Kidney (tissue), 14 donors: ENCODE measurements around the gene ADISSP. TPM values are rescaled to one million over a fixed set of nuclear protein-coding genes. Genes with fewer than 3 reads are reported as not detected.

Source experiments
- DNase-seq, 5 donors: peaks; one replicate each; pipeline ENCODE4 v3.0.0-alpha.2; 2013 to 2020
- FAIRE-seq: peaks from 2 replicates; lab custom pipeline; 2012; peaks lifted over from hg19 to GRCh38; lab: Jason Lieb, UNC
- H3K27ac ChIP-seq, 2 donors: one replicate each; pipeline ENCODE4 v1.7.0; 2013; ENCODE audit warnings: low read depth in 2 of 2, low read length in 2 of 2, inconsistent platforms in 1 of 2
- H3K27me3 ChIP-seq: one replicate; pipeline ENCODE4 v1.7.1; 2013; ENCODE audit warnings: low read length, inconsistent platforms; ENCODE audit not compliant: control insufficient read depth, insufficient read depth
- H3K36me3 ChIP-seq, 3 donors: one replicate each; pipeline versions ENCODE4 v1.7.0 to v1.7.1; 2013; ENCODE audit warnings: low read length in 3 of 3, control low read depth in 1 of 3, inconsistent platforms in 1 of 3; ENCODE audit not compliant: insufficient read depth in 3 of 3, control insufficient read depth in 2 of 3
- H3K4me1 ChIP-seq, 3 donors: one replicate each; pipeline versions ENCODE4 v1.7.0 to v1.7.1; 2013; ENCODE audit warnings: low read length in 3 of 3, inconsistent platforms in 1 of 3, low read depth in 1 of 3; ENCODE audit not compliant: control insufficient read depth in 2 of 3, insufficient read depth in 2 of 3
- H3K4me3 ChIP-seq, 3 donors: one replicate each; pipeline versions ENCODE4 v1.7.0 to v1.8.1; 2013; ENCODE audit warnings: low read length in 3 of 3, control low read depth in 1 of 3, inconsistent platforms in 1 of 3
- H3K9ac ChIP-seq, 3 donors: one replicate each; pipeline versions ENCODE4 v1.7.0 to v1.7.1; 2013; ENCODE audit warnings: low read length in 3 of 3, control low read depth in 1 of 3, inconsistent platforms in 1 of 3
- H3K9me3 ChIP-seq, 3 donors: one replicate each; pipeline versions ENCODE4 v1.7.0 to v1.7.1; 2013; ENCODE audit warnings: low read length in 3 of 3, control low read depth in 1 of 3, inconsistent platforms in 1 of 3; ENCODE audit not compliant: control insufficient read depth in 2 of 3, insufficient read depth in 1 of 3
- CTCF ChIP-seq: IDR thresholded peaks from 3 replicates; pipeline ENCODE4 v1.5.1; 2012; ENCODE audit warnings: mild to moderate bottlenecking, moderate library complexity, borderline replicate concordance; ENCODE audit not compliant: insufficient read depth; ENCODE audit errors: extremely low read depth
- intact Hi-C: fragments of 100-400 bp; cut with DNase I; formaldehyde crosslinking; loops from one replicate; pipeline ENCODE4 v1.11.1; 2022
- polyA plus RNA-seq: library from polyadenylated mRNA; stranded (reverse); fragments of 350-450 nt; fragmentation: Illumina TruSeq; extraction: RNeasy Lipid Tissue Mini Kit (QIAGEN cat#74804); gene quantifications from one replicate; pipeline ENCODE4 v1.2.3, GENCODE V29; 2014; ENCODE audit warnings: low read depth, low replicate concordance; ENCODE audit not compliant: insufficient read depth
- total RNA-seq: library from RNA; stranded (reverse); fragmentation: NEBNext Ultra II Directional; extraction: Animal tissue kit (Norgen Biotek cat#: 25700); gene quantifications from one replicate; pipeline ENCODE4 v1.2.1, GENCODE V29; 2021
- donor health status: control.
- donor health status: control.
- donor health status: control.
- donor health status: control.
- donor health status: control.
- donor health status: DM: yes; HTN: yes; CAD: no.
- donor health status: Normal renal cell carcinoma (clear cell type).

Gene ADISSP
- total and polyA plus RNA-seq, 2 donors from 2014 or later, result 26.3 to 31.8 TPM

DNA sequence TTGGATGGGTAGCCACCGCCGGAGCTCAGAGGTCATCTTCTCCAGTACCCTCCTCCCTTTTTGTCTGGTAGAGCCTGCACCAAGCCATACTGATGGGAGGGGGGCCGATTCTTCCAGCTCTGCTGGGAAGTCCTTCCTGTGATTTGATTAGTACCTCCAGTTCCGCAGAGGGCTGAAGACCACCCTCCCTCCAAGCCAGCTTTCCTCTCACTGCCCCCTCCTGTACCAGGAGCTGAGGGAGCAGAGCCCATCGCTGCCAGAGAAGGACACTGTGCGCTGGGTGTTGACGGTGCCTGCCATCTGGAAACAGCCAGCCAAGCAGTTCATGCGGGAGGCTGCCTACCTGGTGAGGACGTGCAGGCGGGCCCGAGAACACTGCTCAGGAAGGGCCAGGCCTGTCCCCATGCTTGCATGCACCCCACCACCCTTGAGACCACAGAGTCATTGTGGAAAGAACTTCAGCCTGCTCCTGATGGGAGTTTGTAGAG, 21.8 kb downstream of the ADISSP start:
- H3K36me3 ChIP-seq, result no peaks in the 10 kb centered on the region
- intact Hi-C loops, result no loop called here
- no peak overlapping the region for H3K9ac ChIP-seq
- no peak for FAIRE-seq
- DNase-seq, result no peak
- H3K27me3 ChIP-seq, result no peaks in the 10 kb centered on the region
- H3K4me3 ChIP-seq, result no peak overlapping the region
- H3K9me3 ChIP-seq, result no peaks in the 10 kb centered on the region
- no peak for TF ChIP-seq CTCF
- H3K4me1 ChIP-seq, result peaks cover 0 to 2% (median 0%) of the 10 kb centered on the region in 3 donors
- no peak overlapping the region for H3K27ac ChIP-seq

- H3K4me1 ChIP-seq, result peaks cover 0 to 4% (median 0%) of the 10 kb centered on the region in 3 donors
- no peaks in the 10 kb centered on the region for H3K27me3 ChIP-seq
- H3K9me3 ChIP-seq, result no peaks in the 10 kb centered on the region
- H3K27ac ChIP-seq, result no peak overlapping the region
- no peak for FAIRE-seq
- no peak overlapping the region for H3K9ac ChIP-seq
- peak in 4 of 5 donors; percentile 44 to 86 (median 68) for DNase-seq
- H3K36me3 ChIP-seq, result no peaks in the 10 kb centered on the region
- no peak overlapping the region for H3K4me3 ChIP-seq
- intact Hi-C loops, result no loop called here
- no peak for TF ChIP-seq CTCF
These were observed 22.5 kb downstream of the ADISSP start for GRCh38 chr20:3744806-3745685.

GRCh38 chr20:3744037-3744436, 23.5 kb downstream of the ADISSP start:
- FAIRE-seq (no peak), DNase-seq (peak in 1 of 5 donors; percentile 3)
- intact Hi-C loops, result no loop called here
- Histone ChIP-seq H3K4me3 (no peak overlapping the region), H3K9ac (no peak overlapping the region), H3K4me1 (peaks cover 0 to 7% (median 0%) of the 10 kb centered on the region in 3 donors), H3K9me3 (no peaks in the 10 kb centered on the region), H3K36me3 (no peaks in the 10 kb centered on the region), H3K27me3 (no peaks in the 10 kb centered on the region), H3K27ac (no peak overlapping the region)
- no peak for TF ChIP-seq CTCF
